GM19452 (cell line): ENCODE results near the gene PTCH2.

Experiments
- ATAC-seq: cut with Tn5 transposase; IDR thresholded peaks from one replicate; pipeline ENCODE4 v1.9.1; 2021; ENCODE audit not compliant: unreplicated experiment

PTCH2 gene

GRCh38 chr1:44842862-44843655 lies at the start of gene PTCH2:
Gene PTCH2, minus strand, starts transcription at chr1:44843253. Its CDS starts 321 bp downstream, at chr1:44842932.
- ATAC-seq, result no peak

- no peak for ATAC-seq
Measured at GRCh38 chr1:44890007-44890406, 47.0 kb upstream of the PTCH2 start.

GRCh38 chr1:44885406-44885805 lies 42.4 kb upstream of the PTCH2 start:
- ATAC-seq, result no peak

GRCh38 chr1:44884746-44885145 lies 41.7 kb upstream of the PTCH2 start:
- no peak for ATAC-seq

- ATAC-seq, result no peak
Measured at GRCh38 chr1:44881011-44881632, 38.1 kb upstream of the PTCH2 start.

GRCh38 chr1:44874155-44874554 lies 31.1 kb upstream of the PTCH2 start:
- no peak for ATAC-seq

GRCh38 chr1:44870096-44870495 lies 27.0 kb upstream of the PTCH2 start:
- ATAC-seq, result no peak

- no peak for ATAC-seq
Measured at GRCh38 chr1:44867801-44868200, 24.7 kb upstream of the PTCH2 start.

- ATAC-seq, result no peak
Measured at GRCh38 chr1:44862829-44863401, 19.9 kb upstream of the PTCH2 start.

- no peak for ATAC-seq
Measured at GRCh38 chr1:44860891-44861425, 17.9 kb upstream of the PTCH2 start.

GRCh38 chr1:44860331-44860730 lies 17.3 kb upstream of the PTCH2 start:
- ATAC-seq, result no peak

- ATAC-seq, result no peak
Measured at GRCh38 chr1:44857446-44857845, 14.4 kb upstream of the PTCH2 start.

- ATAC-seq, result no peak
Measured at GRCh38 chr1:44855742-44856141, 12.7 kb upstream of the PTCH2 start.

GRCh38 chr1:44854970-44855369 lies 11.9 kb upstream of the PTCH2 start:
- no peak for ATAC-seq

GRCh38 chr1:44853201-44853600 lies 10.1 kb upstream of the PTCH2 start:
- no peak for ATAC-seq

GRCh38 chr1:44851308-44851707 lies 8.3 kb upstream of the PTCH2 start:
- ATAC-seq, result no peak

- no peak for ATAC-seq
Measured at GRCh38 chr1:44849575-44850132, 6.6 kb upstream of the PTCH2 start.

- ATAC-seq, result no peak
Measured at GRCh38 chr1:44848456-44849181, 5.6 kb upstream of the PTCH2 start.

GRCh38 chr1:44847845-44848244 lies 4.8 kb upstream of the PTCH2 start:
- no peak for ATAC-seq

- ATAC-seq, result no peak
Measured at GRCh38 chr1:44846985-44847384, 3.9 kb upstream of the PTCH2 start.

GRCh38 chr1:44842486-44842861 lies 579 bp downstream of the PTCH2 start:
- no peak for ATAC-seq
